GM18517 (cell line): ENCODE results near the gene EYA3.

Experiments
- ATAC-seq: cut with Tn5 transposase; IDR thresholded peaks from one replicate; pipeline ENCODE4 v1.9.1; 2021; ENCODE audit warnings: mild to moderate bottlenecking, moderate library complexity; ENCODE audit not compliant: unreplicated experiment

EYA3 gene

GRCh38 chr1:27941671-27942540 is 146.5 kb downstream of the EYA3 start:
- no peak for ATAC-seq

GRCh38 chr1:27940870-27941560 is 147.4 kb downstream of the EYA3 start:
- no peak for ATAC-seq

GRCh38 chr1:27940297-27940696 is 148.1 kb downstream of the EYA3 start:
- ATAC-seq, result no peak

GRCh38 chr1:27938488-27938887 is 149.9 kb downstream of the EYA3 start:
- ATAC-seq, result no peak

GRCh38 chr1:27937524-27937836 is 150.9 kb downstream of the EYA3 start:
- no peak for ATAC-seq

- no peak for ATAC-seq
Observed at GRCh38 chr1:27936370-27936769, 152.0 kb downstream of the EYA3 start.

- no peak for ATAC-seq
Observed at GRCh38 chr1:27935721-27936120, 152.7 kb downstream of the EYA3 start.

- no peak for ATAC-seq
Observed at GRCh38 chr1:27934818-27935549, 153.4 kb downstream of the EYA3 start, which contains the start of gene SMPDL3B. Gene SMPDL3B (plus strand): TSS chr1:27935000. CDS start chr1:27935184, 184 bp downstream.

GRCh38 chr1:27931759-27932158 is 156.7 kb downstream of the EYA3 start:
- no peak for ATAC-seq

GRCh38 chr1:27931184-27931583 is 157.2 kb downstream of the EYA3 start:
- no peak for ATAC-seq

GRCh38 chr1:27928216-27928954 is 160.0 kb downstream of the EYA3 start:
- ATAC-seq, result no peak

GRCh38 chr1:27922272-27922671 is 166.1 kb downstream of the EYA3 start:
- no peak for ATAC-seq
